ENCODE measurements around the gene LIN7C. TPM values are rescaled to one million over a fixed set of nuclear protein-coding genes. Genes with fewer than 3 reads are reported as not detected.
A peak's percentile ranks its signal among the peaks of the same experiment; 100 is the strongest.

LIN7C gene
- total RNA-seq, 2 donors from 2014 or later: 18.8 to 23.7 TPM

DNA sequence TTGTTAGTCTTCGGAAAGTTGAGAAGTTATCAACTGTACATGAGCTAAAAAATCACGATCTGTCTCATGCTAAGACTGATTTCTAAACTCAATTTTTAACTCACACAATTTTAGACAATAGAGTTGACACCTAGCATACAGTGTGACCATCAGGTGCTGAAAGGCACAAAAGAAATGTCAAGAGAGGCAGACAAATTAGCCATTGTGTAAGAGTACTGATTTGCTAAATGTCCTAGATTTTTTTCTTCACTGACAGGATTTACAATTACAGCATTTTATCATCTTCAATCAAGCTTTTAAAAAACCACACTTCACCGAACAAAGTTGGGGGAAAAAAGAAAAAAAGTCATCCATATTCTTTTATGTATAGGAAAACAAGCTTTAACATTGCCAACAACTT lies 40.9 kb downstream of the LIN7C start:
- peak overlapping the region; percentile 40 to 65 for H3K27ac ChIP-seq
- TF ChIP-seq, protein P1, sequence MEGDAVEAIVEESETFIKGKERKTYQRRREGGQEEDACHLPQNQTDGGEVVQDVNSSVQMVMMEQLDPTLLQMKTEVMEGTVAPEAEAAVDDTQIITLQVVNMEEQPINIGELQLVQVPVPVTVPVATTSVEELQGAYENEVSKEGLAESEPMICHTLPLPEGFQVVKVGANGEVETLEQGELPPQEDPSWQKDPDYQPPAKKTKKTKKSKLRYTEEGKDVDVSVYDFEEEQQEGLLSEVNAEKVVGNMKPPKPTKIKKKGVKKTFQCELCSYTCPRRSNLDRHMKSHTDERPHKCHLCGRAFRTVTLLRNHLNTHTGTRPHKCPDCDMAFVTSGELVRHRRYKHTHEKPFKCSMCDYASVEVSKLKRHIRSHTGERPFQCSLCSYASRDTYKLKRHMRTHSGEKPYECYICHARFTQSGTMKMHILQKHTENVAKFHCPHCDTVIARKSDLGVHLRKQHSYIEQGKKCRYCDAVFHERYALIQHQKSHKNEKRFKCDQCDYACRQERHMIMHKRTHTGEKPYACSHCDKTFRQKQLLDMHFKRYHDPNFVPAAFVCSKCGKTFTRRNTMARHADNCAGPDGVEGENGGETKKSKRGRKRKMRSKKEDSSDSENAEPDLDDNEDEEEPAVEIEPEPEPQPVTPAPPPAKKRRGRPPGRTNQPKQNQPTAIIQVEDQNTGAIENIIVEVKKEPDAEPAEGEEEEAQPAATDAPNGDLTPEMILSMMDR (IDR thresholded peaks at IDR 0.05): no peak
- no peak overlapping the region for H3K4me3 ChIP-seq
- H3K27me3 ChIP-seq: no peaks in the 10 kb centered on the region
- H3K9me3 ChIP-seq: no peaks in the 10 kb centered on the region
- H3K36me3 ChIP-seq: no peaks in the 10 kb centered on the region
- no peak for DNase-seq (ENCODE audit: low spot score)
- peaks cover 0 to 69% of the 10 kb centered on the region in 2 donors for H3K4me1 ChIP-seq

DNA sequence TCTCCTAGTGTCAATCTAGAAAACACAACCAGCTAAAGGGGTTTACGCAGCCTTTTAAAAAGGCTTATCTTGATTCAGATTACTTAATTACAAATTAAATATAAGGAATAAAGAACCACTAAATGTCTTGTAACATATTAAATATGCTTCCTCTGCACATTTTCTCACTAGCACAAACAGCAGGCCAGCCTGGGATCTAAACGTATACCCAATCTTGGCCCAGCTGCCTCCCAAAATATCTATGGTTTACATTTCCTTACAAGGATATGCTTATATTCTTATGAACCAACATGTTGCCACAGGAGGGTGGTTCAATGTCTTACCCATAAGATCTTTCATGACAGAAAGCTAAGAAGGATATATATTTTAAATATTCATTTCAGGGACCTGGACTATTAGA lies 41.7 kb downstream of the LIN7C start:
- H3K27me3 ChIP-seq: no peaks in the 10 kb centered on the region
- peak overlapping the region; percentile 40 to 65 for H3K27ac ChIP-seq
- no peaks in the 10 kb centered on the region for H3K9me3 ChIP-seq
- DNase-seq (ENCODE audit: low spot score): no peak
- H3K36me3 ChIP-seq: no peaks in the 10 kb centered on the region
- peaks cover 0 to 62% of the 10 kb centered on the region in 2 donors for H3K4me1 ChIP-seq
- TF ChIP-seq, protein P1 (IDR thresholded peaks at IDR 0.05): no peak
- no peak overlapping the region for H3K4me3 ChIP-seq

DNA sequence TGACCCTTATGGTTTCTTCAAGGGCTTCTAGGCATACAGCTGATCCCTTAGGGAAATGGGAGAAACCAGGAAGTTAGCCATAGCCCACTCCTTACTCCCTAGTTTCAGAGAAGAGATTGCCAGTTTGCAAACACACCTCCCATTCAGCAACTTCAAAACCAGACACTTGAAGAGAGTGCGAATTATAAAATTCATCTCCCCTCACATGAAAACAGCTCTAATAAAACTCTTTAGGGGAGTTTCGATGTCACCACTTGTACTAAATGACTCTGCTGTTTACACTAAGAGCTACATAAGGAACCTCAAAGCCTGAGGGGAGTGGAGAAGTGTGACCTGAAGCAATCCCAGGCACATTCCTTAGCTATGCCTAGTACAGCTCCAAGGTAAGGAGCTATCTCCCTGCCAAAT lies 42.3 kb downstream of the LIN7C start:
- Histone ChIP-seq H3K27ac (peak overlapping the region; percentile 35 to 65), H3K27me3 (no peaks in the 10 kb centered on the region), H3K4me3 (no peak overlapping the region), H3K36me3 (no peaks in the 10 kb centered on the region), H3K4me1 (peaks cover 0 to 56% of the 10 kb centered on the region in 2 donors), H3K9me3 (no peaks in the 10 kb centered on the region)
- DNase-seq (ENCODE audit: low spot score): no peak
- TF ChIP-seq, protein P1 (IDR thresholded peaks at IDR 0.05): no peak

DNA sequence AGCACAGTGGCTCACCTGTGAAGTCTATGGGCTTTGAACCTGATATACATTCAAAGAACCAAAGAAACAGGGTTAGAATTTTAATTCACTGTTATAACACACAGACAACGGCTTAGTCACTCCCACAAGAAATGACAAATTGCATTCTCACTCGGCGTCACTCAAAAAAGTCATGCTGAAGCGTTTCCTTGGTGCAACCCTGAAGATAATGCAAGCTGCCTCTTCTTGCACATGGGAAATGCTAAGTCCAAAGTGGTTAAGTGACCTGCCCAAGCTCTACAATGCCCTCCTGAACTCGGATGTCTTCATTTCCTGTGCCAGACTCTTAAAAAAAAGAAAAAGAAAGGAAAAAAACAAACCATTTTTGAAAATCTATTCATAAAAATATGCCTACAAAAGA lies 44.0 kb downstream of the LIN7C start:
- no peak for DNase-seq (ENCODE audit: low spot score)
- Histone ChIP-seq H3K4me1 (peaks cover 0 to 39% of the 10 kb centered on the region in 2 donors), H3K36me3 (no peaks in the 10 kb centered on the region), H3K27ac (no peak overlapping the region), H3K9me3 (no peaks in the 10 kb centered on the region), H3K4me3 (no peak overlapping the region), H3K27me3 (no peaks in the 10 kb centered on the region)
- TF ChIP-seq, protein P1 (IDR thresholded peaks at IDR 0.05): no peak

DNA sequence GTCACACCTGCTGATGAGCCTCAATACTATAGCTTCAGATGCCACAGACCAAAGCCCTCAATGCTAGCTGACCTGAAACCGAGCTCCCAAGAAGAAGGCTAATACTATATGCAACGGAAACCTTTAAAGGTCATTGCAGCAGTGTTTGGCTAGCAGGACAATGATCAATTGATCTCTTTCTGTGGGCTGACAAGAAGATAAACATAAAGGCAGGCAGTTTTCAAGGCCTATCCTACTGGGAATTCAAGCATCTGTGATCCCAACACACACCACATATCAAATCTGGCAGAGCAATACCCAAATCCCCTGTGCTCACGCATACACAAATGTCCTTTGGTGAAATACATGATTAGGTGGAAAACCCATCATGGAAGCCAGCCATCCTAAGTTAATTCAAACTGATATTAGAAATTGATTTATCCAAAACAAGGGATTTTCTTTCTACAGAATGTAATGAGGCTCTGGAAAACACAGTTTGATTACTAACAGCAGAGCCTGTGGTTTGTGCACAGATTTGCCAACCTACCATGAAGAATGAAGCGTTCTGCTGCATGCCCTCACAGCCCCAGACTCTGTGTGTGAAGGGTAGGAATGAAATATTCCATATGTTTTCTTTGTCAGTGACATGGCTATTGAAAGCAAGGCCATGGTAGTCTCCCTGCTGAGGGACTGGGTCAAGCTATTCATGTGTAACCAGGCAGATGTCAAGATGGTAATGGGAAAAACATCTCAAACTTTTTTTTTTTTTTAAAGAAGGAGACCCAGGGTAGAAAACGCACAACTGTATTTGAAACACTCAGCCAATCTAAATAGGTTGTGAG lies 46.2 kb downstream of the LIN7C start:
- Histone ChIP-seq H3K27ac (no peak overlapping the region), H3K36me3 (no peaks in the 10 kb centered on the region), H3K4me1 (peaks cover 0 to 38% of the 10 kb centered on the region in 2 donors), H3K4me3 (no peak overlapping the region), H3K9me3 (no peaks in the 10 kb centered on the region), H3K27me3 (no peaks in the 10 kb centered on the region)
- no peak for DNase-seq (ENCODE audit: low spot score)
- TF ChIP-seq, protein P1 (IDR thresholded peaks at IDR 0.05): no peak
